Endometrial microvascular endothelial cells (primary cell): ENCODE results near the gene NFX1. TPM values are rescaled to one million over a fixed set of nuclear protein-coding genes. Genes with fewer than 3 reads are reported as not detected.
"Not testable (repeated sequence)": the region's sequence is repeated elsewhere in the genome, so short reads cannot be mapped to it uniquely, and the experiment has no call there.

ENCODE experiments used
- in situ Hi-C: cut with HindIII; loops from 2 replicates; pipeline ENCODE4 v1.10.0; 2017; ENCODE audit warnings: low sequenced_read_pairs, low pct_unique_long_range_greater_than_20kb; ENCODE audit errors: inconsistent ontology term
- total RNA-seq: library from RNA; depleted of rRNA; stranded (reverse); fragments of >200 nt; gene quantifications from one replicate; pipeline ENCODE4 v1.2.3, GENCODE V29; 2015; ENCODE audit errors: inconsistent ontology term

The NFX1 gene
- total RNA-seq, 1 donor from 2014 or later: 24.3 TPM

GRCh38 chr9:33341182-33341581, 50.9 kb downstream of the NFX1 start:
- in situ Hi-C loops: no loop called here

- in situ Hi-C loops: no loop called here
Measured at GRCh38 chr9:33344145-33344544, 53.8 kb downstream of the NFX1 start.

GRCh38 chr9:33346564-33346963, 56.2 kb downstream of the NFX1 start:
- in situ Hi-C loops: no loop called here

GRCh38 chr9:33348998-33349397, 58.7 kb downstream of the NFX1 start:
- in situ Hi-C loops: no loop called here

GRCh38 chr9:33349743-33350142, 59.4 kb downstream of the NFX1 start:
- in situ Hi-C loops: no loop called here

GRCh38 chr9:33350310-33350709, 60.0 kb downstream of the NFX1 start:
- in situ Hi-C loops: no loop called here

GRCh38 chr9:33351547-33351946, 61.2 kb downstream of the NFX1 start:
- in situ Hi-C loops: no loop called here

GRCh38 chr9:33354651-33355211, 64.4 kb downstream of the NFX1 start:
- in situ Hi-C loops: no loop called here

- in situ Hi-C loops: no loop called here
Measured at GRCh38 chr9:33355933-33356332, 65.6 kb downstream of the NFX1 start.

- in situ Hi-C loops: not testable (repeated sequence)
Measured at GRCh38 chr9:33358641-33359040, 68.3 kb downstream of the NFX1 start.

- in situ Hi-C loops: no loop called here
Measured at GRCh38 chr9:33364127-33364526, 73.8 kb downstream of the NFX1 start.

GRCh38 chr9:33364814-33365213, 74.5 kb downstream of the NFX1 start:
- in situ Hi-C loops: not testable (repeated sequence)

- in situ Hi-C loops: no loop called here
Measured at GRCh38 chr9:33366979-33367480, 76.7 kb downstream of the NFX1 start.

- in situ Hi-C loops: no loop called here
Measured at GRCh38 chr9:33372900-33373299, 82.6 kb downstream of the NFX1 start.

GRCh38 chr9:33374190-33374589, 83.9 kb downstream of the NFX1 start:
- in situ Hi-C loops: no loop called here

GRCh38 chr9:33374634-33375237, 84.4 kb downstream of the NFX1 start:
- in situ Hi-C loops: no loop called here

GRCh38 chr9:33375238-33375840, 85.0 kb downstream of the NFX1 start:
- in situ Hi-C loops: no loop called here

GRCh38 chr9:33375841-33376321, 85.6 kb downstream of the NFX1 start:
- in situ Hi-C loops: no loop called here

- in situ Hi-C loops: no loop called here
Measured at GRCh38 chr9:33377089-33377715, 86.9 kb downstream of the NFX1 start.
